Nephron progenitor cell (in vitro differentiated cells): Measurements from ENCODE around the gene PTGFRN.

Experiments
- DNase-seq: peaks from one replicate; pipeline ENCODE4 v3.0.0; 2021
- H3K27ac Mint-ChIP-seq: 2 replicates; pipeline ENCODE4 v1.8.0; 2021; ENCODE audit warnings: mild to moderate bottlenecking, moderate library complexity, mixed read lengths
- H3K27me3 Mint-ChIP-seq: 2 replicates; pipeline ENCODE4 v1.8.0; 2021; ENCODE audit warnings: mild to moderate bottlenecking, low read depth, mixed read lengths; ENCODE audit not compliant: poor library complexity
- H3K36me3 Mint-ChIP-seq: 2 replicates; pipeline ENCODE4 v1.8.0; 2021; ENCODE audit warnings: low read depth, mixed read lengths
- H3K4me1 Mint-ChIP-seq: 2 replicates; pipeline ENCODE4 v1.8.0; 2021; ENCODE audit warnings: mixed read lengths
- H3K4me3 Mint-ChIP-seq: 2 replicates; pipeline ENCODE4 v1.8.0; 2021; ENCODE audit warnings: mild to moderate bottlenecking, moderate library complexity, mixed read lengths
- H3K9me3 Mint-ChIP-seq: 2 replicates; pipeline ENCODE4 v1.8.0; 2021; ENCODE audit warnings: mild to moderate bottlenecking, moderate library complexity, mixed read lengths
- CTCF ChIP-seq: fragments of 200-600 bp; sonication (generic); IDR thresholded peaks from 2 replicates; pipeline ENCODE4 v1.5.0; 2021; ENCODE audit warnings: antibody characterized with exemption

PTGFRN gene

GRCh38 chr1:116906812-116907211, 2.9 kb upstream of the PTGFRN start:
- Mint-ChIP-seq H3K27me3 (peaks cover 8% of the 10 kb centered on the region), H3K36me3 (no peaks in the 10 kb centered on the region), H3K4me3 (no peak overlapping the region)

GRCh38 chr1:116907351-116907750, 2.4 kb upstream of the PTGFRN start:
- Mint-ChIP-seq H3K36me3 (no peaks in the 10 kb centered on the region), H3K4me1 (peaks cover 29% of the 10 kb centered on the region), H3K9me3 (no peaks in the 10 kb centered on the region), H3K4me3 (peak overlapping the region; percentile 44), H3K27ac (no peak overlapping the region), H3K27me3 (peaks cover 8% of the 10 kb centered on the region)
- no peak for DNase-seq
- TF ChIP-seq CTCF: no peak

More at GRCh38 chr1:116906812-116907211, 2.9 kb upstream of the PTGFRN start:
- no peak for DNase-seq
- Mint-ChIP-seq H3K4me1 (peaks cover 34% of the 10 kb centered on the region), H3K27ac (no peak overlapping the region), H3K9me3 (no peaks in the 10 kb centered on the region)
- no peak for TF ChIP-seq CTCF

GRCh38 chr1:116908266-116908665, 1.4 kb upstream of the PTGFRN start:
- H3K36me3 Mint-ChIP-seq: no peaks in the 10 kb centered on the region
- no peaks in the 10 kb centered on the region for H3K9me3 Mint-ChIP-seq
- peak overlapping the region; percentile 49 for H3K27ac Mint-ChIP-seq
- peaks cover 29% of the 10 kb centered on the region for H3K4me1 Mint-ChIP-seq
- peaks cover 2% of the 10 kb centered on the region for H3K27me3 Mint-ChIP-seq
- no peak for TF ChIP-seq CTCF
- H3K4me3 Mint-ChIP-seq: peak overlapping the region; percentile 59
- peak; percentile 14 for DNase-seq

- no peaks in the 10 kb centered on the region for H3K27me3 Mint-ChIP-seq
- no peak for DNase-seq
- H3K9me3 Mint-ChIP-seq: no peaks in the 10 kb centered on the region
- H3K4me1 Mint-ChIP-seq: peaks cover 29% of the 10 kb centered on the region
- TF ChIP-seq CTCF: no peak
- no peaks in the 10 kb centered on the region for H3K36me3 Mint-ChIP-seq
- H3K4me3 Mint-ChIP-seq: peak overlapping the region; percentile 89
- H3K27ac Mint-ChIP-seq: peak overlapping the region; percentile 86
These were observed 750 bp upstream of the PTGFRN start for GRCh38 chr1:116908820-116909511.

- H3K9me3 Mint-ChIP-seq: no peaks in the 10 kb centered on the region
- H3K27me3 Mint-ChIP-seq: no peaks in the 10 kb centered on the region
- peak; percentile 53 for DNase-seq
- H3K4me3 Mint-ChIP-seq: no peak overlapping the region
- peaks cover 29% of the 10 kb centered on the region for H3K4me1 Mint-ChIP-seq
- H3K27ac Mint-ChIP-seq: no peak overlapping the region
- H3K36me3 Mint-ChIP-seq: no peaks in the 10 kb centered on the region
- TF ChIP-seq CTCF: no peak
These were observed 867 bp downstream of the PTGFRN start for GRCh38 chr1:116910379-116911187.
